GM21529 (cell line): ENCODE results near the gene ZNF385B.

Source experiments
- ATAC-seq: cut with Tn5 transposase; IDR thresholded peaks from one replicate; pipeline ENCODE4 v1.9.1; 2021; ENCODE audit not compliant: unreplicated experiment

The ZNF385B gene

GRCh38 chr2:179856205-179856604, 5.2 kb downstream of the ZNF385B start:
- ATAC-seq: no peak

- ATAC-seq: no peak
Measured at GRCh38 chr2:179855673-179856072, 5.7 kb downstream of the ZNF385B start.

- ATAC-seq: no peak
Measured at GRCh38 chr2:179854891-179855290, 6.5 kb downstream of the ZNF385B start.

- ATAC-seq: no peak
Measured at GRCh38 chr2:179853108-179853507, 8.3 kb downstream of the ZNF385B start.

- ATAC-seq: no peak
Measured at GRCh38 chr2:179850188-179850587, 11.2 kb downstream of the ZNF385B start.

- no peak for ATAC-seq
Measured at GRCh38 chr2:179849719-179850118, 11.7 kb downstream of the ZNF385B start.

GRCh38 chr2:179843541-179843940, 17.9 kb downstream of the ZNF385B start:
- ATAC-seq: no peak

- peak; percentile 72 for ATAC-seq
Measured at GRCh38 chr2:179842498-179843153, 18.8 kb downstream of the ZNF385B start.

- ATAC-seq: no peak
Measured at GRCh38 chr2:179840840-179841239, 20.6 kb downstream of the ZNF385B start.

- no peak for ATAC-seq
Measured at GRCh38 chr2:179837408-179837807, 24.0 kb downstream of the ZNF385B start.

- no peak for ATAC-seq
Measured at GRCh38 chr2:179830043-179830787, 31.2 kb downstream of the ZNF385B start.

GRCh38 chr2:179826297-179826696, 35.1 kb downstream of the ZNF385B start:
- ATAC-seq: no peak

- no peak for ATAC-seq
Measured at GRCh38 chr2:179825494-179825893, 35.9 kb downstream of the ZNF385B start.

- no peak for ATAC-seq
Measured at GRCh38 chr2:179824961-179825360, 36.5 kb downstream of the ZNF385B start.

GRCh38 chr2:179822540-179822939, 38.9 kb downstream of the ZNF385B start:
- no peak for ATAC-seq

GRCh38 chr2:179818546-179818945, 42.9 kb downstream of the ZNF385B start:
- ATAC-seq: no peak

GRCh38 chr2:179817181-179817841, 44.1 kb downstream of the ZNF385B start:
- no peak for ATAC-seq

GRCh38 chr2:179814050-179814449, 47.4 kb downstream of the ZNF385B start:
- ATAC-seq: no peak

- no peak for ATAC-seq
Measured at GRCh38 chr2:179812501-179812900, 48.9 kb downstream of the ZNF385B start.

- no peak for ATAC-seq
Measured at GRCh38 chr2:179811042-179811441, 50.4 kb downstream of the ZNF385B start.

GRCh38 chr2:179809606-179810005, 51.8 kb downstream of the ZNF385B start:
- ATAC-seq: no peak

- ATAC-seq: no peak
Measured at GRCh38 chr2:179805001-179805400, 56.4 kb downstream of the ZNF385B start.
